UCSD-AML1 (cell line): ENCODE data around the gene CFAP77.
A peak's percentile ranks its signal among the peaks of the same experiment; 100 is the strongest.

ENCODE experiments used
- DNase-seq: peaks from one replicate; lab custom pipeline; 2025; ENCODE audit not compliant: unreplicated experiment; lab: John Stamatoyannopoulos, UW

The CFAP77 gene

GRCh38 chr9:132407196-132407595 lies 2.8 kb upstream of the CFAP77 start:
- no peak for DNase-seq

GRCh38 chr9:132408521-132408920 lies 1.5 kb upstream of the CFAP77 start:
- no peak for DNase-seq

DNA sequence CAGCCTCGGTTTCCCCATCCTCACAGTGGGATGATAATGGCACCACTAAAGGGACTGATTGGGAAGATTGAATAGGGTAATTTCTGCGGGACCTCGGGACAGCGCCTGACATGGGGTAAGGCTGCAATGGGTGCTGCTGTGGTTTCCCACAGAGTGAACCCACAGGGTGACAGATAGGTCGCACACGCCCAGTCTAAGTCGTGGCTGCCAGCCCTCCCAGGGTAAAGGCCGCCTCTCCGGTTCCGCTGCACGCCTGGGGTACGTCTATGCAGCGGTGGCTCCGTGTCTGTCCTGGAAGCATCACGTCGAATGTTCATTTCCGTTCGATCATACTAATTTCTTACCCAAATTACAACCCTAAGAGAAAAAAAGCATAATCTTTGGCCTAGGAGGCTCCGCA lies 631 bp downstream of the CFAP77 start:
- DNase-seq, result no peak

- peak; percentile 55 for DNase-seq
Measured at GRCh38 chr9:132411091-132411508, 1.1 kb downstream of the CFAP77 start.

DNA sequence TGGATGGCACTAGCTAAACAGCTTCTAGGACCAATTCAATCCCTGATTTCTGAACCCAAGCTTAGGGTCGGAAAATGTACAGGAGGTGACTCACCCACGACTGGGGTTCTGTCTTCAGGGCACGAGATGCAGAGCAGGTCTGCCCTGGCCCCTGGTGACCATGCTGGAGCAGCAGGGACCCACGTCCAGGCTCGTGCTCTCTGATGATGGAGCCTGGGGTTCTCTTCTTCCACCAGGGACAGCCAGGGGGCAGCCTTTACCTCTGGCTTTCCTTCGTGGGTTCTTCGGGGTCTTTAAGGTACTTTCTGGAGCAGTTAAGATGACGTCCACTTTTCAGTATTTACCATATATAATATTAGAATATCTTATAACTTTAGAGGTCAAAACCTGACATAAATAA lies 2.1 kb downstream of the CFAP77 start:
- peak; percentile 37 for DNase-seq

DNA sequence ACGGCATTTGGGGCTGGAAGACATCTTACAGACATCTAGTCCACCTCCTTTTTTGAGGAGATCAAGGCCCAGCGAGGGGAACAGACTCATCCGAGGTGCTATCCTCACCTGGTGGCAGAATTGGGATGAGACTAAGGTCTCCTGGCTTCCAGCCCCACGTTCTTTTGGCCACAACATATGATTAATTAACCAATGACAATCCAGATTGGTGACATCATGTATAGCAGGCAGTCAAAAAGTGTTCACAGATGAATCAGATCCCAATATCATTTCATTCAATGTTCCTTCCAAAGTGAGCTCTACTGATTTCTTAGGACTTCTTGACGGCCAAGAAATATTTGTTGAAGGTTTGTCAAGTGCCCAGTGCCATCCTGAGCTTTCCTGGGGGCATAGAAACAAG lies 3.9 kb downstream of the CFAP77 start:
- no peak for DNase-seq

DNA sequence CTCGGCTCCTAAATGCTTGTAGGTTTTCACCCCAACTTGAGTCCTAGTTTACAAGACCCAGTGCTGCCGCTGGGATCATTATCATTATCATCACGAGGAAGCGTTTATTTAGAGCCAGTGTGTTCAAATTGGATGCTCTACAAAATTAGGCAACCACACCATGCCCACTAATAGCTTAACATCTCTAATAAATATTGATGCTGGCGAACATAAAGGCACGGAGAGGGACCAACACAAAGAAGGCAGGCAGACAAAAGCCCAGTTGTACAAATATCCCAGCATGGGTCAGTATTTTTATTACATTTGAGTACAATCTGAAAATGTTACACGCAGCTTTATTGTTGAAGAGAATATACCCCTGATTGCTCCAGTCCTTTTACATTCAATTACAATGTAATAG lies 4.7 kb downstream of the CFAP77 start:
- no peak for DNase-seq

DNA sequence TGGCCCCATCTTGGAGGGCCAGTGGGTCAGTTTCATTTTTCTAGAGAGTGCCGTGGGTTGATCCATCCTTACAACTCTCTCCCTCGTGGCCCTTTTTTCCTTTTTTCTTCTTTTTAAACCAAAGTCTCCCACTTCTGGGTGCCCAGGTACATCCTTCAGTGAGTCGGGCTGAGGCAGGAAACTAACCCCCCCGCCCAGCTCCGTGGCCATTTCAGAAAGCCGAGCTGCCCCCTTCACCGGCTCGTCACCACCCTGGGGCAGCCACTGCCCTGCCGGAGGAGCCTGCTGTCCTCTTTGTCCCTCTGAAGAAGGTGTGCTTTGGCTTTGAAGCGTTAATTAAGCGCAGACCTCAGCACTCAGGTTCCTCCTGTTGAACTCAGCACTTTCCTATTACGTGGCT lies 5.2 kb downstream of the CFAP77 start:
- no peak for DNase-seq

DNA sequence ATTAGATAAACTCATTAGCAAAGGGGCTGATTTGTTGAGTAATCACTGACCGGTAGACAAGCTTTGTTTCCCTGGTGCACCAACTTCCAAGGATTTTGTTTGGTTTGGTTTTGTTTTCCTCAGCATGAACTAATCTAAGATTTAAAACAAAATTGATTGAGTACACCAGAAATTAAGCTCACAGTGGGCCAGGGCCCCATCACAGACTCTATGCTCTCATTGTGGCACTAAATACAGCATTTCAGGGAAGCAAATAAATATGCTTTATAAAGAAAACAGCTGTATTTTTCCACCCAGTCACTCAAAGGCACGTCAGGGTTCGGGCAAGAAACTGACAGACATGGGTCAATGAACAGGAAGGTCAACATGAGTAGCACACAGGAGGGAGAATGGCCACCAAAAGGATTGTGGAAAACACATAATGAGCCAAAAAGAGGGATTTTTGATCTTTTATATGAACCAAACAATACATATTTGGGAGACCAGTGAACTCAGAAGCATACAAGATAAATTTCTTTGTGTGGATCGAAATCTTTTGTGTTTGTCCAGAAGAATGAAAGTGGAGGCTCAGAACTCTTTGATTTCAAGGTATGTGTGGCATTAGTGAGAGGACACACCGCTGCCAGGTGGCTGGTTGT lies 8.8 kb downstream of the CFAP77 start:
- DNase-seq, result no peak

DNA sequence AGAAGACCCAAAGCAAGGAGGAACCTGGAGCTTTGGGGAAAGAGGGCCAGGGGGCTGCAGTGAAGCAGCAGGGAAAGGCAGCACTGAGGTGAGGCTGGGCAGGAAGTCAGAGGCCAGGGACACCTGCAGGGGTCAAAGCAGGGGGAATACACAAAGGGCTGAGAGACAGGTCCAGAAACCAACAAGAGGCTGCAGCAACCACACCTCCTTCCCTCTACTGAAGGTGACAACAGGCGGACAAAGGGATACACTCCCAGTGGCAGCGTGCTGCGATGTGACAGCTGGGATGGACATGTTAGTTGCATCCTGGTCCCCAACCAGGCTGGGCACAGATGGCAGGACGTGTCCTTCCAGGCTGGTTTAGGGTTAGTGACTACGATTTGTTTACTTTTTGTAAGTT lies 12.6 kb downstream of the CFAP77 start:
- DNase-seq, result no peak

- DNase-seq, result no peak
Measured at GRCh38 chr9:132423503-132423902, 13.5 kb downstream of the CFAP77 start.

- DNase-seq, result no peak
Measured at GRCh38 chr9:132424857-132425674, 15.1 kb downstream of the CFAP77 start.

GRCh38 chr9:132425675-132426062 lies 15.7 kb downstream of the CFAP77 start:
- DNase-seq, result no peak

DNA sequence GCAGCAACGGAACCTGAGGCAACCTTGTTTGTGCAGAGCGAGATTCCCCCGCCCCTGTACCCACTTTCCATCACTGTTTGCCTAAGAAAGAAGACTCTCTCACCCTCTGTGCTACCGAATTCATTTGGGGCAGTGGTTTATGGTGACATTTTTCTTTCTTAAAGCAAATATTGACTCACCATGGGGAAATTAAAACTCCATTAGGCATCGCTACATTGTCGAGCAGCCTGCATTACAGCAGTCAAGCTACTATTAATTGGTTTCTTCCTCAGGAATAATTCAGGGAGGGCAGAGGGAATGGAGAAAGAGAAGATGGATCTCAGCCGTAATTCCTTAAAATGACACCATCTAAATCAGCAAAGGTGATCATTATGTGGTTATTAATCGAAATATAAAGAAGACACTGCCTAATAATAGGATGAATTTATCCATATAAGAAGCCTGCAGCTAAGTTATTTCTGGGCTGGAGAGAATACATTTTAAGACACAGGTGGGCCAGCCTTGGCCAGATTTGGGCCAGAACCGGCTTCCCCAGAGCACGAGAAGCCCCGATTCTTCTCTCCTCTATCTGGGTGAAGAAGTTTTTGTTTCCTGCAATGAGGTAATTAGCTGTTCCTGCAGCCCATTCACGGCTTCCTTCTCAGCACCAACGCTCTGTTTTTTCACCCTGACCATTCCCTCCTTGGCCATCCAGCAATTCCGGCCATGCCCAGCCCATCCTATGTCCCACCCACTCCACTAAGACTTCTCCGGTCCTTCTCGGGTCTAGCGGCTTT lies 16.8 kb downstream of the CFAP77 start:
- DNase-seq, result no peak

GRCh38 chr9:132430998-132431397 lies 21.0 kb downstream of the CFAP77 start:
- DNase-seq, result no peak

DNA sequence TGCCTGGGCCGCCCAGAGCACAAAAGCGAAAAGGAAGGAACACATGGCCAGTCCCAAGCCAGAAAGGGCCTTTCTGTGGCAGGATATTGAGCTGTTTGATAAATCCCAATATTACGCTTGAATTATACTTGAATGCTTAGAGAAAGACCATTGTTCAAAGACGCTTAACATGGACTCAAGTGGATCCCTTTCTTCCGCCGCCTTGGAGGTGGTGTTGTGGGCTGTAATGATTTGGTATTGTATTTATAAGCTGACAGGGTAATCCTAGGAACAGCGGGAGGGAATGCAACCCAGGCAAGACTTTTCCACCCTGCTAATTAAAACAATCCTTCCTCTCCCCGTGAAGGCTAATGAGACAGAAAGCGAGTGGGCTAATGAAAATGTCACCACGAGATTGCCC lies 24.9 kb downstream of the CFAP77 start:
- DNase-seq, result no peak

- no peak for DNase-seq
Measured at GRCh38 chr9:132439153-132439552, 29.1 kb downstream of the CFAP77 start.

- DNase-seq, result no peak
Measured at GRCh38 chr9:132440735-132441134, 30.7 kb downstream of the CFAP77 start.

GRCh38 chr9:132441404-132441803 lies 31.4 kb downstream of the CFAP77 start:
- no peak for DNase-seq

DNA sequence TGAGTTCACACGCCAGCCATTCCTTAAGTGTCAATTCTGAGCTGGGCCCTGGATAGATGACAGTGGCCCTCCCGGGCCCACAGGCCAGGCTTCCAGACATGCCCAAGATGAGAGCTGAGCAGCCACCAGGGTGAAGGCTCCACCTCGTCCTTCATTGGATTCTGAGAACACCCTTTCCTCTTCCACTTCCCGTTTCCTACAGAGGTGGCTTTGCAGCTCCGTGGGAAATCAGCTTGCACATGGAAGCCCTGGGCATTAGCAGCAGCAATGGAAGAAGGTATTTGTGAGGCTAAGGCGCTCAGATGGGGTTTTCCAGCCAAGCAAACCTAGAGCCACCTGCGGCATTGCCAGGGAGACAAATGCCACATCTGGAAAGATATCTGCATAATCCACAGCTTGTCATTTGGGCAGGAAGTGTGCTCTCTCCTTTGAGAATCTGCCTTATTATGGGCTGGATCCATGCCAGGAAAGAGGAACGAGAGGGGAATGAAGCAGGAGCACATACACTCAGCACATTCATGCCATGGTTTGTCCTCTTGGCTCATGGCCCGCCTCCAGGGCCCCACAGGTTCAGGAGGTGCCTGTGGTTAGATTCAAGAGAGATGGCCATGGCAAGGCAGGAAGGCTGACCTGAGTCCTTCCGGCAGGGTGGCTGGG lies 34.1 kb downstream of the CFAP77 start:
- DNase-seq, result peak; percentile 56

- DNase-seq, result no peak
Measured at GRCh38 chr9:132446887-132447286, 36.9 kb downstream of the CFAP77 start.
